ENCODE data around the gene ATP5PF.

ATP5PF gene

GRCh38 chr21:25710550-25710949, 24.2 kb downstream of the ATP5PF start:
- H3K79me2 ChIP-seq (ENCODE audit: low read length), result no peaks in the 10 kb centered on the region

DNA sequence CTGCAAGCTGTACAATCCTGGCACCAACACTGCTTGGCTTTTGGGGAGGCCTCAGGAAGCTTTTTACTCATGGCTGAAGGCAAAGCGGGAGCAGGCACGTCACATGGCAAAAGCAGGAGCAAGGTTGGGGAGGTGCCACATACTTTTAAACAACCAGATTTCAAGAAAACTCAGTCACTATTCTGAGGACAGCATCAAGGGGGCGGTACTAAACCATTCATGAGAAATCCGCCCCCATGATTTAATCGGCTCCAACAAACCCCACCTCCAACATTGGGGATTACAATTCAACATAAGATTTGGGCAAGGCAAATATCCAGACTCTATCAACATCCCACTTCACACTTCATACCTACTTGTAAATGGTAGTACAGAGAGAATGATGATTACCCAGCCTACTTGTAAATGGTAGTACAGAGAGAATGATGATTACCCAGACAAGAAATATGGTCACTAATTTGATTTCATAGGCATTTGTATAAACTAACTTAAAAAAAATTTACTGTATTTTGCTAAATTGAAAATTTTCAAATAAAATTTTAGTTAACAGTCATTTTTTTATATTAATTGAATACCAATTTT, 24.9 kb downstream of the ATP5PF start:
- Histone ChIP-seq H4K20me1 (ENCODE audit: insufficient read depth, low read length) (no peaks in the 10 kb centered on the region), H3K9me3 (ENCODE audit: insufficient read depth, low read length) (no peaks in the 10 kb centered on the region), H3K36me3 (replicated peaks; ENCODE audit: low read depth, low read length) (no peaks in the 10 kb centered on the region), H3K4me2 (ENCODE audit: low read length) (no peak overlapping the region), H3K4me1 (ENCODE audit: low read length) (no peaks in the 10 kb centered on the region), H3K9ac (ENCODE audit: low read length) (no peak overlapping the region), H3K27me3 (ENCODE audit: low read depth, low read length) (no peaks in the 10 kb centered on the region), H3K4me3 (ENCODE audit: low read length) (no peak overlapping the region), H2AFZ (ENCODE audit: low read depth, low read length) (no peak overlapping the region), H3K79me2 (ENCODE audit: low read length) (no peaks in the 10 kb centered on the region), H3K27ac (ENCODE audit: low read length) (no peak overlapping the region)
- no peak for TF ChIP-seq EZH2phosphoT487 (IDR thresholded peaks at IDR 0.05; ENCODE audit: low read depth)
- TF ChIP-seq, protein P1, sequence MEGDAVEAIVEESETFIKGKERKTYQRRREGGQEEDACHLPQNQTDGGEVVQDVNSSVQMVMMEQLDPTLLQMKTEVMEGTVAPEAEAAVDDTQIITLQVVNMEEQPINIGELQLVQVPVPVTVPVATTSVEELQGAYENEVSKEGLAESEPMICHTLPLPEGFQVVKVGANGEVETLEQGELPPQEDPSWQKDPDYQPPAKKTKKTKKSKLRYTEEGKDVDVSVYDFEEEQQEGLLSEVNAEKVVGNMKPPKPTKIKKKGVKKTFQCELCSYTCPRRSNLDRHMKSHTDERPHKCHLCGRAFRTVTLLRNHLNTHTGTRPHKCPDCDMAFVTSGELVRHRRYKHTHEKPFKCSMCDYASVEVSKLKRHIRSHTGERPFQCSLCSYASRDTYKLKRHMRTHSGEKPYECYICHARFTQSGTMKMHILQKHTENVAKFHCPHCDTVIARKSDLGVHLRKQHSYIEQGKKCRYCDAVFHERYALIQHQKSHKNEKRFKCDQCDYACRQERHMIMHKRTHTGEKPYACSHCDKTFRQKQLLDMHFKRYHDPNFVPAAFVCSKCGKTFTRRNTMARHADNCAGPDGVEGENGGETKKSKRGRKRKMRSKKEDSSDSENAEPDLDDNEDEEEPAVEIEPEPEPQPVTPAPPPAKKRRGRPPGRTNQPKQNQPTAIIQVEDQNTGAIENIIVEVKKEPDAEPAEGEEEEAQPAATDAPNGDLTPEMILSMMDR (IDR thresholded peaks at IDR 0.05; ENCODE audit: low read depth, low read length), result no peak

More at GRCh38 chr21:25710550-25710949, 24.2 kb downstream of the ATP5PF start:
- H3K4me1 ChIP-seq (ENCODE audit: low read length), result no peaks in the 10 kb centered on the region
- H3K4me3 ChIP-seq (ENCODE audit: low read length), result no peak overlapping the region
- no peaks in the 10 kb centered on the region for H4K20me1 ChIP-seq (ENCODE audit: insufficient read depth, low read length)
- H2AFZ ChIP-seq (ENCODE audit: low read depth, low read length), result no peak overlapping the region
- H3K9me3 ChIP-seq (ENCODE audit: insufficient read depth, low read length), result no peaks in the 10 kb centered on the region
- H3K9ac ChIP-seq (ENCODE audit: low read length), result no peak overlapping the region
- no peaks in the 10 kb centered on the region for H3K36me3 ChIP-seq (replicated peaks; ENCODE audit: low read depth, low read length)
- H3K27ac ChIP-seq (ENCODE audit: low read length), result no peak overlapping the region
- no peaks in the 10 kb centered on the region for H3K27me3 ChIP-seq (ENCODE audit: low read depth, low read length)
- no peak for TF ChIP-seq EZH2phosphoT487 (IDR thresholded peaks at IDR 0.05; ENCODE audit: low read depth)
- TF ChIP-seq, protein P1 (IDR thresholded peaks at IDR 0.05; ENCODE audit: low read depth, low read length), result no peak
- H3K4me2 ChIP-seq (ENCODE audit: low read length), result no peak overlapping the region

- Histone ChIP-seq H3K27ac (ENCODE audit: low read length) (no peak overlapping the region), H3K4me2 (ENCODE audit: low read length) (no peak overlapping the region), H3K27me3 (ENCODE audit: low read depth, low read length) (no peaks in the 10 kb centered on the region), H3K4me1 (ENCODE audit: low read length) (no peaks in the 10 kb centered on the region), H3K79me2 (ENCODE audit: low read length) (no peaks in the 10 kb centered on the region), H3K9ac (ENCODE audit: low read length) (no peak overlapping the region), H3K9me3 (ENCODE audit: insufficient read depth, low read length) (no peaks in the 10 kb centered on the region), H4K20me1 (ENCODE audit: insufficient read depth, low read length) (no peaks in the 10 kb centered on the region), H3K4me3 (ENCODE audit: low read length) (no peak overlapping the region), H3K36me3 (replicated peaks; ENCODE audit: low read depth, low read length) (no peaks in the 10 kb centered on the region), H2AFZ (ENCODE audit: low read depth, low read length) (no peak overlapping the region)
- no peak for TF ChIP-seq EZH2phosphoT487 (IDR thresholded peaks at IDR 0.05; ENCODE audit: low read depth)
- TF ChIP-seq, protein P1 (IDR thresholded peaks at IDR 0.05; ENCODE audit: low read depth, low read length), result peak; percentile 68
Observed at GRCh38 chr21:25708467-25709065, 26.1 kb downstream of the ATP5PF start.

GRCh38 chr21:25701529-25701928, 33.2 kb downstream of the ATP5PF start:
- Histone ChIP-seq H2AFZ (ENCODE audit: low read depth, low read length) (no peak overlapping the region), H3K4me1 (ENCODE audit: low read length) (no peaks in the 10 kb centered on the region), H3K4me2 (ENCODE audit: low read length) (no peak overlapping the region), H4K20me1 (ENCODE audit: insufficient read depth, low read length) (no peaks in the 10 kb centered on the region), H3K79me2 (ENCODE audit: low read length) (no peaks in the 10 kb centered on the region), H3K36me3 (replicated peaks; ENCODE audit: low read depth, low read length) (no peaks in the 10 kb centered on the region), H3K27ac (ENCODE audit: low read length) (no peak overlapping the region), H3K9me3 (ENCODE audit: insufficient read depth, low read length) (no peaks in the 10 kb centered on the region), H3K9ac (ENCODE audit: low read length) (no peak overlapping the region), H3K4me3 (ENCODE audit: low read length) (no peak overlapping the region), H3K27me3 (ENCODE audit: low read depth, low read length) (no peaks in the 10 kb centered on the region)
- TF ChIP-seq, protein P1 (IDR thresholded peaks at IDR 0.05; ENCODE audit: low read depth, low read length), result no peak
- no peak for TF ChIP-seq EZH2phosphoT487 (IDR thresholded peaks at IDR 0.05; ENCODE audit: low read depth)

Data from OCI-LY3 (cell line).